WTC11 (cell line): ENCODE data around the gene GABARAPL2.

Experiments used
- CBFB ChIP-seq: sonication (generic); formaldehyde crosslinking; IDR thresholded peaks from 2 replicates; pipeline ENCODE4 v1.8.1; 2022; ENCODE audit warnings: mild to moderate bottlenecking, low read depth, missing genetic modification reagents
- ESRRA ChIP-seq: sonication (generic); formaldehyde crosslinking; IDR thresholded peaks from 2 replicates; pipeline ENCODE4 v1.8.1; 2022; ENCODE audit warnings: mild to moderate bottlenecking, missing genetic modification reagents, borderline replicate concordance
- ZNF121 ChIP-seq: sonication (generic); formaldehyde crosslinking; IDR thresholded peaks from 2 replicates; pipeline ENCODE4 v1.8.0; 2023; ENCODE audit warnings: missing genetic modification reagents
- TF ChIP-seq, protein P1 (sequence below): sonication (generic); formaldehyde crosslinking; IDR thresholded peaks from 2 replicates; pipeline ENCODE4 v1.8.1; 2023; ENCODE audit warnings: mild to moderate bottlenecking, moderate library complexity, missing genetic modification reagents
- TF ChIP-seq, protein P2 (sequence below): fragments of 200-600 bp; IDR thresholded peaks from 2 replicates; pipeline ENCODE4 v1.8.0; 2022; ENCODE audit warnings: antibody characterized with exemption
- TF ChIP-seq, protein P3 (sequence below): sonication (generic); formaldehyde crosslinking; IDR thresholded peaks from 2 replicates; pipeline ENCODE4 v1.8.0; 2022; ENCODE audit warnings: mild to moderate bottlenecking, missing genetic modification reagents

DNA sequence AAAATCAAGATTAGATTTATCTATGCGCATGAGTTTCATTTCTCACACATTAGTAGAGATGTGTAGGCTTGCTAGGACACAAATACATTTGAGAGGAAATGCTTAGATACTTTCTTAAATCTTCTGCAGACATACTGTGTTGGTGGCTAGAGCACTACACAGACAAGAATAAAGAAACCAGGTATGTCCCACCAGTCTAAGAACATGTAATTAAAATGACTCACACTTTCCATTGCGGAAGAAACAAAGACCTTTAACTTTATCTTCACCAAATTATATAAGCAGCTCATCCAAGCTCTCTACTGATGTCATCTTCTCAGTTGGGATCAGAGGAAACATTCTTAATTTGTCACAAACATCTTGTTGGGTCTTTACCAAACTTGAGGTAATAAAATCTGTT lies 12.5 kb downstream of the GABARAPL2 start:
- TF ChIP-seq, protein P1, sequence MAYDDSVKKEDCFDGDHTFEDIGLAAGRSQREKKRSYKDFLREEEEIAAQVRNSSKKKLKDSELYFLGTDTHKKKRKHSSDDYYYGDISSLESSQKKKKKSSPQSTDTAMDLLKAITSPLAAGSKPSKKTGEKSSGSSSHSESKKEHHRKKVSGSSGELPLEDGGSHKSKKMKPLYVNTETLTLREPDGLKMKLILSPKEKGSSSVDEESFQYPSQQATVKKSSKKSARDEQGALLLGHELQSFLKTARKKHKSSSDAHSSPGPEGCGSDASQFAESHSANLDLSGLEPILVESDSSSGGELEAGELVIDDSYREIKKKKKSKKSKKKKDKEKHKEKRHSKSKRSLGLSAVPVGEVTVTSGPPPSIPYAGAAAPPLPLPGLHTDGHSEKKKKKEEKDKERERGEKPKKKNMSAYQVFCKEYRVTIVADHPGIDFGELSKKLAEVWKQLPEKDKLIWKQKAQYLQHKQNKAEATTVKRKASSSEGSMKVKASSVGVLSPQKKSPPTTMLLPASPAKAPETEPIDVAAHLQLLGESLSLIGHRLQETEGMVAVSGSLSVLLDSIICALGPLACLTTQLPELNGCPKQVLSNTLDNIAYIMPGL: no peak
- no peak for TF ChIP-seq CBFB
- TF ChIP-seq, protein P2, sequence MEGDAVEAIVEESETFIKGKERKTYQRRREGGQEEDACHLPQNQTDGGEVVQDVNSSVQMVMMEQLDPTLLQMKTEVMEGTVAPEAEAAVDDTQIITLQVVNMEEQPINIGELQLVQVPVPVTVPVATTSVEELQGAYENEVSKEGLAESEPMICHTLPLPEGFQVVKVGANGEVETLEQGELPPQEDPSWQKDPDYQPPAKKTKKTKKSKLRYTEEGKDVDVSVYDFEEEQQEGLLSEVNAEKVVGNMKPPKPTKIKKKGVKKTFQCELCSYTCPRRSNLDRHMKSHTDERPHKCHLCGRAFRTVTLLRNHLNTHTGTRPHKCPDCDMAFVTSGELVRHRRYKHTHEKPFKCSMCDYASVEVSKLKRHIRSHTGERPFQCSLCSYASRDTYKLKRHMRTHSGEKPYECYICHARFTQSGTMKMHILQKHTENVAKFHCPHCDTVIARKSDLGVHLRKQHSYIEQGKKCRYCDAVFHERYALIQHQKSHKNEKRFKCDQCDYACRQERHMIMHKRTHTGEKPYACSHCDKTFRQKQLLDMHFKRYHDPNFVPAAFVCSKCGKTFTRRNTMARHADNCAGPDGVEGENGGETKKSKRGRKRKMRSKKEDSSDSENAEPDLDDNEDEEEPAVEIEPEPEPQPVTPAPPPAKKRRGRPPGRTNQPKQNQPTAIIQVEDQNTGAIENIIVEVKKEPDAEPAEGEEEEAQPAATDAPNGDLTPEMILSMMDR: no peak
- no peak for TF ChIP-seq ESRRA (CRISPR knock-in tag)
- no peak for TF ChIP-seq ZNF121 (CRISPR knock-in tag)
- TF ChIP-seq, protein P3, sequence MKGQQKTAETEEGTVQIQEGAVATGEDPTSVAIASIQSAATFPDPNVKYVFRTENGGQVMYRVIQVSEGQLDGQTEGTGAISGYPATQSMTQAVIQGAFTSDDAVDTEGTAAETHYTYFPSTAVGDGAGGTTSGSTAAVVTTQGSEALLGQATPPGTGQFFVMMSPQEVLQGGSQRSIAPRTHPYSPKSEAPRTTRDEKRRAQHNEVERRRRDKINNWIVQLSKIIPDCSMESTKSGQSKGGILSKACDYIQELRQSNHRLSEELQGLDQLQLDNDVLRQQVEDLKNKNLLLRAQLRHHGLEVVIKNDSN (CRISPR knock-in tag): no peak
